CD4-positive, alpha-beta T cell (primary cell): ENCODE measurements around the gene SANBR. TPM values are rescaled to one million over a fixed set of nuclear protein-coding genes. Genes with fewer than 3 reads are reported as not detected.

Experiments used
- ATAC-seq: fragments of 200-7000 bp; cut with Tn5 transposase; one replicate; pipeline ENCODE4 v1.10.0; 2022; ENCODE audit warnings: mild to moderate bottlenecking; ENCODE audit not compliant: poor library complexity
- CTCF ChIA-PET: fragments of 350-600 bp; sonication (Branson Sonifier 250); formaldehyde crosslinking; loops from one replicate; lab custom pipeline; 2021; ENCODE audit warnings: antibody characterized with exemption, inconsistent platforms; lab: Charles Lee
- POLR2A ChIA-PET: fragments of 350-600 bp; sonication (Branson Sonifier 250); formaldehyde crosslinking; loops from one replicate; lab custom pipeline; 2021; ENCODE audit warnings: antibody characterized with exemption, inconsistent platforms; lab: Charles Lee
- DNase-seq, 14 experiments: peaks; one replicate each; pipeline ENCODE4 v3.0.0-alpha.2; 2013 to 2020; ENCODE audit warnings: mixed read lengths in 2 of 14
- H3K27ac ChIP-seq, 2 donors: one replicate each; pipeline versions ENCODE4 v1.5.1 to v1.7.0; 2013; ENCODE audit warnings: low read length in 2 of 2, low read depth in 1 of 2, mild to moderate bottlenecking in 1 of 2
- H3K27me3 ChIP-seq, 2 experiments: 1 replicate in 1 of 2; 2 replicates in 1 of 2; pipeline versions ENCODE4 v1.6.1 to v1.7.0; 2013; ENCODE audit warnings: low read length in 2 of 2, control low read depth in 1 of 2, mild to moderate bottlenecking in 1 of 2, moderate library complexity in 1 of 2; ENCODE audit not compliant: insufficient read depth in 2 of 2, control insufficient read depth in 1 of 2
- H3K36me3 ChIP-seq: one replicate; pipeline ENCODE4 v1.6.1; 2013; ENCODE audit warnings: low read length, control low read depth; ENCODE audit not compliant: insufficient read depth
- H3K4me1 ChIP-seq: one replicate; pipeline ENCODE4 v1.6.1; 2013; ENCODE audit warnings: low read length, control low read depth; ENCODE audit not compliant: insufficient read depth
- H3K4me3 ChIP-seq: one replicate; pipeline ENCODE4 v1.5.1; 2013; ENCODE audit warnings: mild to moderate bottlenecking, low read length, moderate library complexity
- H3K9me3 ChIP-seq, 2 experiments: 1 replicate in 1 of 2; 2 replicates in 1 of 2; pipeline versions ENCODE4 v1.6.1 to v1.7.0; 2013; ENCODE audit warnings: low read length in 2 of 2, mild to moderate bottlenecking in 2 of 2, control low read depth in 1 of 2, moderate library complexity in 1 of 2; ENCODE audit not compliant: control insufficient read depth in 1 of 2, insufficient read depth in 1 of 2
- H3K27ac Mint-ChIP-seq: one replicate; pipeline ENCODE4 v1.8.0; 2020; ENCODE audit warnings: mixed read lengths
- H3K27me3 Mint-ChIP-seq: one replicate; pipeline ENCODE4 v1.8.0; 2021; ENCODE audit warnings: mixed read lengths
- H3K36me3 Mint-ChIP-seq: one replicate; pipeline ENCODE4 v1.8.0; 2021; ENCODE audit warnings: low read depth, mixed read lengths
- H3K4me1 Mint-ChIP-seq: one replicate; pipeline ENCODE4 v1.8.0; 2021; ENCODE audit warnings: low read depth, mixed read lengths
- H3K4me3 Mint-ChIP-seq: one replicate; pipeline ENCODE4 v1.8.0; 2020; ENCODE audit warnings: mild to moderate bottlenecking, mixed read lengths
- H3K9me3 Mint-ChIP-seq: one replicate; pipeline ENCODE4 v1.8.0; 2020; ENCODE audit warnings: mixed read lengths
- CTCF ChIP-seq: fragments of 200-600 bp; IDR thresholded peaks from one replicate; pipeline ENCODE4 v1.8.0; 2022; ENCODE audit warnings: antibody characterized with exemption, mild to moderate bottlenecking
- intact Hi-C, 2 experiments: fragments of 100-400 bp; cut with DNase I in 1 of 2; cut with micrococcal nuclease in 1 of 2; formaldehyde crosslinking; loops; one replicate each; pipeline versions ENCODE4 v1.15.1 to v1.9.0; 2023 to 2025; cut with DNase I, micrococcal nuclease
- total RNA-seq, 174 experiments: library from RNA in 2 of 174; stranded (reverse) in 2 of 174; gene quantifications; one replicate each; pipeline ENCODE4 v1.2.3 and lab custom pipeline; 2021 to 2026

The SANBR gene
- total RNA-seq, 2 experiments from 2014 or later, result 1.1 to 1.3 TPM

GRCh38 chr2:61096438-61096837 is 30.8 kb downstream of the SANBR start:
- H3K9me3 Mint-ChIP-seq, result no peaks in the 10 kb centered on the region
- H3K4me3 Mint-ChIP-seq, result no peak overlapping the region
- no peak for TF ChIP-seq CTCF
- Histone ChIP-seq H3K27me3 (no peaks in the 10 kb centered on the region), H3K4me1 (no peaks in the 10 kb centered on the region), H3K4me3 (no peak overlapping the region), H3K27ac (no peak overlapping the region), H3K36me3 (no peaks in the 10 kb centered on the region), H3K9me3 (no peaks in the 10 kb centered on the region)
- DNase-seq (no peak), ATAC-seq (no peak)
- no peaks in the 10 kb centered on the region for H3K36me3 Mint-ChIP-seq
- POLR2A ChIA-PET, result no interaction called here
- H3K27me3 Mint-ChIP-seq, result no peaks in the 10 kb centered on the region
- CTCF ChIA-PET, result no interaction called here
- no peaks in the 10 kb centered on the region for H3K4me1 Mint-ChIP-seq
- H3K27ac Mint-ChIP-seq, result no peak overlapping the region
- intact Hi-C loops, result no loop called here

GRCh38 chr2:61100801-61101200 is 35.1 kb downstream of the SANBR start:
- intact Hi-C loops, result no loop called here
- no peak overlapping the region for H3K27ac Mint-ChIP-seq
- H3K27ac ChIP-seq, result no peak overlapping the region
- H3K36me3 Mint-ChIP-seq, result no peaks in the 10 kb centered on the region
- no peaks in the 10 kb centered on the region for H3K4me1 Mint-ChIP-seq
- H3K27me3 ChIP-seq, result no peaks in the 10 kb centered on the region
- ATAC-seq, result no peak
- ChIA-PET POLR2A (no interaction called here), CTCF (no interaction called here)
- no peaks in the 10 kb centered on the region for H3K27me3 Mint-ChIP-seq
- H3K36me3 ChIP-seq, result peaks cover 4% of the 10 kb centered on the region
- no peaks in the 10 kb centered on the region for H3K9me3 Mint-ChIP-seq
- no peak for TF ChIP-seq CTCF
- no peak for DNase-seq
- H3K4me1 ChIP-seq, result no peaks in the 10 kb centered on the region
- no peak overlapping the region for H3K4me3 Mint-ChIP-seq
- no peak overlapping the region for H3K4me3 ChIP-seq
- no peaks in the 10 kb centered on the region for H3K9me3 ChIP-seq

GRCh38 chr2:61109291-61109690 is 43.6 kb downstream of the SANBR start:
- ATAC-seq (no peak), DNase-seq (no peak)
- H3K4me1 Mint-ChIP-seq, result no peaks in the 10 kb centered on the region
- Histone ChIP-seq H3K27me3 (no peaks in the 10 kb centered on the region), H3K4me3 (no peak overlapping the region), H3K4me1 (no peaks in the 10 kb centered on the region), H3K27ac (no peak overlapping the region), H3K9me3 (no peaks in the 10 kb centered on the region), H3K36me3 (no peaks in the 10 kb centered on the region)
- no peaks in the 10 kb centered on the region for H3K27me3 Mint-ChIP-seq
- ChIA-PET POLR2A (no interaction called here), CTCF (no interaction called here)
- H3K36me3 Mint-ChIP-seq, result peaks cover 5% of the 10 kb centered on the region
- no peaks in the 10 kb centered on the region for H3K9me3 Mint-ChIP-seq
- no peak overlapping the region for H3K27ac Mint-ChIP-seq
- intact Hi-C loops, result no loop called here
- no peak for TF ChIP-seq CTCF
- H3K4me3 Mint-ChIP-seq, result no peak overlapping the region
